GM20431 (cell line): ENCODE measurements around the gene U2AF2.

Experiments
- in situ Hi-C: fragments of 300-500 bp; cut with MseI, MboI; formaldehyde crosslinking; loops from one replicate; pipeline ENCODE4 v1.15.0; 2020; ENCODE audit warnings: low sequenced_read_pairs; ENCODE audit not compliant: unreplicated experiment

Gene U2AF2

DNA sequence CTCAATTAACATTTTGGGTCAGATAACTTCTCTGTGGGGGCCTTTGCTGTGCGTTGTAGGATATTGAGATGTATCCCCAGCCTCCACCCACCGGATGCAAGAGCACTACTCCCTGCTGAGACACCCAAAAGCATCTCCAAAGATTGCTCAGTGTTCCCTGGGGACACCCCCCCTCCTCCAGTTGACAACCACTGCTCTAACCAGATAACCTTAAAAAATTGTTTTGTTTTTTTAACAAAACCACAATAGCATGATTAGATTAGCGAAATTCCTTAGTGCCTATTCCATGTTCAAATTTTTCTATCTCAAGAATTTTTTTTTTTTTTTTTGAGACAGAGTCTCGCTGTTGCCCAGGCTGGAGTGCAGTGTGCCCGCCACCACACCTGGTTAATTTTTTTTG, 17.6 kb downstream of the U2AF2 start:
- in situ Hi-C loops, result no loop called here

DNA sequence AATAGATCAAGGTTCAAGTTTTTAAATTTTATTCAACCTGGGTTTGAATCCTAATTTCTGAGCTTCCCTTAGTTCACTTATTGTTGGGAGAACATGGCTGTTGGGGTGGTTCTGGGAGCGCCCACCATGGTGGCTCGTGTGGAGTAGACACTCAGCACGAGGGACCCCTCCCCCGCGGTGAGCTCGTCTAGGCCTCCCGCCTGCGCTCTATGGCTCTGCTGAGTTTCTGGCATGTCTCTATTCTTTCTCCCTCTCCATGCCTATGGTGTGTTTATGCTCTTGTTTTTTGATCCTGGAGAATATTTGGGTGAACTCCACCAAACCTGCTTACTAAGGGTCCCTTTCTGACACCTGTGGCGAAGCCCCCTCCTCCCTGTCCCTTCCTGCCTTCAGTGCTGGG, 18.6 kb downstream of the U2AF2 start:
- in situ Hi-C loops, result no loop called here

DNA sequence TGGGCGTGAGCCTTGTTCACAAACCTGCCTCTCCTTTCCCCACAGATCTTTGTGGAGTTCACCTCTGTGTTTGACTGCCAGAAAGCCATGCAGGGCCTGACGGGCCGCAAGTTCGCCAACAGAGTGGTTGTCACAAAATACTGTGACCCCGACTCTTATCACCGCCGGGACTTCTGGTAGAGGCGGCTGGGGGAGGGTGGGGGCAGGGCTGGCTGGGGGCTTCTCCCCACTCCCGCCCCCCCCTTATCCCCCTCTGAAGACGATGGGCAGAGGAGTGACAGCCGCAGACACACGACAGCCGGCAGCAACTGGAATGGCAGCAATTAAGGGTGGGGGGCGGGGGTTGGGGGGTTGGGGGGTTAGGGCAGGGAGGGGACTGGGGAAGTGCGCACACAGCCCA, 19.1 kb downstream of the U2AF2 start:
- in situ Hi-C loops, result no loop called here

DNA sequence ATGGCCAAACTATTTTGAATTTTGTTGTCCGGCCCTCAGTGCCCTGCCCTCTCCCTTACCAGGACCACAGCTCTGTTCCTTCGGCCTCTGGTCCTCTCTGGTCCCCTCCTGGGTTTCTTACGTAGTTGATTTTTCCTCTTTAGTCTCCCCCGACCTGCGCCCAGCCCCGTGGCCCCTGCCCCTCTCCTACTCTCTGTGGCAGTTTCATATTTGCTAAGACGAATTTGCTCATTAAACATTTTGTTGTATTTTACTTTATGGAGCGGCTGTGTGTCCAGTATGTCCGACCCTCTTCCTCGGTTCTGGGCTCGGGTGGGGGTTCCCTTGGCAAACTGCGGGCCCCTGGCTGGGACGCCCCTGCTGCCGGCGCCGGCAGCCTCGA, 19.6 kb downstream of the U2AF2 start:
- in situ Hi-C loops, result no loop called here

DNA sequence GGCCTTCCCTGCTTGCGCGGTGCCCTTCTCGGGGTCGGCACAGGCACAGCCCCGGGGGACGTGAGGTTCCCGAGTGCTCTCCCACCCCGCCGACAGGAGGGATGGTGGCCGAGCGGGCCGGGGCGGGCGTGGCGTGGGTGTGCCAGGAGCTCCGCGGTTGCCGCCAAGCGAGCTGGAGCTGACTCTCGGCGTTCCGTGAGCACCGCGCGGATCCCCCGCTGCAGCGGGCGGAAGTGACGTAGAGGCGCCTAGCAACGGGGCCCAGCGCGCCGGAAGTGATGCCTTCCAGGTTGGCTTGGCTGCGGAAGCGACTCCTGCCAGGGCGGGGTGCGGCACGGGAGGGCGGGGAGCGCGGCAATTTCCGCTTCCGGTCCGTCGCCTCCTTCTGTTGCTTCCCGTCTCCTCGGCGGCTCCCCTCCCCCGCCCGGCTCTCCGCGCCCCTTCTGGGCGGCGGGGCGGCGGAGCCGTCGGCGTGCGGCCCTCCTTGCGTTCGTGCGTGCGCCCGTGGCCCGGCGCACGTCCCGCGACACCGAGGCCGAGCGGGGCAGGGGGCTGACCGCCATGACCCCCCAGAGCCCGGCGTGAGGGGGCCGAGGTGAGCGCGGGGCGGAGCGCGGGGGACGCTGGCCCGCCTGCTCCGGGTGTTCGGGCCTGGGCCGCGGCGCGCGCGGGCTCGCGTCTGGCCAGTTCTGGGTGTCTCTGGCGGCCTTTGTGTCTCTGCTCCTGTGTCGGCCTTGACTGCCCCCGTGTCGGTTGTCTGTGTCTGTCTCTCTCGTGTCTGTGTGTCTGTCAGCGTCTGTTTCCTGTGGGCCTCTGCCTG, 20.2 kb downstream of the U2AF2 start, which contains the start of gene EPN1:
TSS of gene EPN1 (plus strand) at position 386 of the 820 bp plus-strand sequence. CDS start 3,402 bp downstream, outside the sequence.
- in situ Hi-C loops, result no loop called here

DNA sequence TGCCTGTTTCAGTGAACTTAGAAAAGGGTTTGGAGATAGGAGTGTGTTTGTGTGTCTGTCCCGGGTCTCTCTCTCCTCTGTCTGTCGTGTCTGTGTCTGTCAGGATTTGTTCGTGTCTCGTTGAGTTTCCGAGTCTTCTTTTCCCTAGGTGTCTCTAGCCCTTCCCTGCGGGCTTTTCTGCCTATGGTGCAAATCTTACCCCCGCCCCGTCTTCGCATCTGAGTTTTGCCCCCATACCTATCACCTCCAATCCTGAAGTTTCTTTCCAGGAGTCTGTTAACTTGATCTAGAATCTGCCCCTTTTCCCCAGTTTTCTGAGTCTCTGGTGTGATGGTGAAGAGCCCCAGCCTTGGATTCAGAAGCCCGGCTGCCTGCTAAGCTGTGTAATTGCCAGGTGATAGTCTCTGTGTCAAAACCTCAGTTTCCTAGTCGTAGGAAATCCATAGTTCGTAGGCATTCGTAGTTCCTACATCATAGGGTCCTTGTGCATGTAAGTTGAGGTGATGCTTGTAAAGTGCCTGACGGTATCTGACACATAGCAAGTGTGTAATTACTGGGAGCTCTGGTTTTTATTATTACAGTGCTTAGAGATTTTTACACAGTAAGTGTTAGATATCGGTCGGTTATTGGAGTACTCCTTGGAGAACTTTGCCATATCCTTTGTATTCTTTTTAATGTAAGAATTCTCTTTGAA, 21.0 kb downstream of the U2AF2 start:
- in situ Hi-C loops, result no loop called here

DNA sequence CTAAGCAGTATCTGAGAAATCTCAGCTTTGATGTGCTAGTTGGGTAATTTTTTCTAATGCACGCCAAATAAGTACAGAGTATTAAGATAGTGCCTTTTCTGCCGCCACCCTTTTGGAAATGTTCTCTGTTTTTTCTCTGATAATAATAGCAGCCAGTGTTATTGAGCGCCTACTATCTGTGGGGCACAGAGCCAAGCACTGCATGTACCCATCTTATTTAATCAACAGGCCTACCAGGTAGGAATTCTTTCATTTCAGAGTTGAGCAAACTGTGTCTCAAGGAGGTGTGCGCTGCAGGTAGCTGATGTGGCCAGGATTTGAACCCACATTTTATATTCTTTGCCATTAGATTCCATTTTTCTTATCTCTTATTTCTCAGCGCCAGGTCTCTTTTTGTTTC, 21.5 kb downstream of the U2AF2 start:
- in situ Hi-C loops, result no loop called here

DNA sequence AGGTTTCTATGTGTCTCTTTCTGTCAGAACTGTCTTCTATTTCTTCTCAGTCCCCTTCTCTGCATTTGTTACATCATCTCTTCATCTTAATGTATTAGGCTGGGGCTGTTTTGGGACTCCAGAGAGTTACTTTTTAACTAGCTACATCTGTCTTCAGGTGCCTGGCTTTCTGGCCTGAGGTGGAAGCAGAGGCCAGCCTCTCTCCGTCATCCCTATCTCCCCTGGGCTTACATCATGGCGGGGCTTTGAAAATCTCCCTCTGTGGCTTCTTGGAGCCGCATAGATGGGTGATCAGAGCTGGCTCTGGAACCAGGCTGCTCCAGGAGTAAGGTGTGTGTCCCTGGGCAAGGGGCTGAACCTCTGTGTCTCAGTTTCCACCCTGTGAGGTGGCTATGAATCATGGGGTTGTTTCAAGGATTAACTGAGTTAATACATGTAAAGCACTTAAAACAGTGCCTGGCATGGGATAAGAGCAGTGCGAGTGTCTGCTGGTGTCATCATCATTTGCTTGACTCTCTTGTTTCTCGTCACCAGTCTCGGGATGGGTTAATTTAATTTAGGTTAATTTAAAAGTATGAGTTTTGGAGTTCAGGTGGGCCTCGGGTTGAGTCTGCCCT, 22.2 kb downstream of the U2AF2 start:
- in situ Hi-C loops, result no loop called here

DNA sequence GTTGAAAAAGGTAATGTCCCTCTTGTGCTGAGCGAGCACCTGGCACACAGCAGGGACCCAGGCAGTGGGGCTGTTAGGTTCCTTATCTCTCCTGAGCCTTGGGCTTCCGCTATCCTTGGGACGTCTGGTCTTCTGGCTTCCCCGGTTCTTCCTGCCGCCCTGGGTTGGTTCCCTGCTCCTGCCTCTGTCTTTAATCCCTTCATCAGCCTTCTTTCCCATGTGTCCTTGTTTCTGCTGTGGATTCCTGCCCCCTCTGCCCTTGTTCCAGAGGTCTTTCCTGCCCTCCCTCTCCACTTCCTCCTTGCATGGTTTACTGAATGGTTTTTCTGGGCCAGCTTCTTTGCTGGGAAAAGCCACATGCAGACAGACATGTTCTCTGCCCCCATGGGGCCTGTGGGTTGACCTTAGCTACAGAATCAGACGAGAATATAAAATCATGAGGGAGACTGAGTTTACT, 22.8 kb downstream of the U2AF2 start:
- in situ Hi-C loops, result no loop called here

DNA sequence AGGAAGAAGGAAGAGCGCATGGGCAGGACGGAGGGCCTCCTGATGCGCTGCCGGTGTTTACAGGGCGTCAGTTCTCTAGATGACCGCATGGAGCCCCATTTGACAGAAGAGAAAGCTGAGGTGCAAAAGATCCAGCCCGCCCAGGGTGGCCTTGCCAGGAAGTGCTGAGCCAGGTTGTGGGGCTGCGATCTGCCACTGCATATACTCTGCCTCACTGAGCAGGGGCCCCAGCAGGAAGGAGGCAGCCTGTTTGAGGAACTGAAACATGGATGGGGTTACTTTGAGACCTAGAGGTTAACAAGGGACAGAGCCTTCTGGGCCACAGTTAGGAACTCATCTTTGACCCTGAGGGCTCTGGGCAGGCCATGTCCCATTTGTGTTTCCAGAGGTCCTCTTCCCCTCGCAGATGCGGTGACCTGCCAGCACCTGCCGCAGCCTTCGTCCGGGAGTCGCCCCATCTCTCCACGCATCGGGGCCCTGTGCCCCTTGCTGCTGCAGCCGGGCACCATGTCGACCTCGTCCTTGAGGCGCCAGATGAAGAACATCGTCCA, 23.4 kb downstream of the U2AF2 start:
- in situ Hi-C loops, result no loop called here

DNA sequence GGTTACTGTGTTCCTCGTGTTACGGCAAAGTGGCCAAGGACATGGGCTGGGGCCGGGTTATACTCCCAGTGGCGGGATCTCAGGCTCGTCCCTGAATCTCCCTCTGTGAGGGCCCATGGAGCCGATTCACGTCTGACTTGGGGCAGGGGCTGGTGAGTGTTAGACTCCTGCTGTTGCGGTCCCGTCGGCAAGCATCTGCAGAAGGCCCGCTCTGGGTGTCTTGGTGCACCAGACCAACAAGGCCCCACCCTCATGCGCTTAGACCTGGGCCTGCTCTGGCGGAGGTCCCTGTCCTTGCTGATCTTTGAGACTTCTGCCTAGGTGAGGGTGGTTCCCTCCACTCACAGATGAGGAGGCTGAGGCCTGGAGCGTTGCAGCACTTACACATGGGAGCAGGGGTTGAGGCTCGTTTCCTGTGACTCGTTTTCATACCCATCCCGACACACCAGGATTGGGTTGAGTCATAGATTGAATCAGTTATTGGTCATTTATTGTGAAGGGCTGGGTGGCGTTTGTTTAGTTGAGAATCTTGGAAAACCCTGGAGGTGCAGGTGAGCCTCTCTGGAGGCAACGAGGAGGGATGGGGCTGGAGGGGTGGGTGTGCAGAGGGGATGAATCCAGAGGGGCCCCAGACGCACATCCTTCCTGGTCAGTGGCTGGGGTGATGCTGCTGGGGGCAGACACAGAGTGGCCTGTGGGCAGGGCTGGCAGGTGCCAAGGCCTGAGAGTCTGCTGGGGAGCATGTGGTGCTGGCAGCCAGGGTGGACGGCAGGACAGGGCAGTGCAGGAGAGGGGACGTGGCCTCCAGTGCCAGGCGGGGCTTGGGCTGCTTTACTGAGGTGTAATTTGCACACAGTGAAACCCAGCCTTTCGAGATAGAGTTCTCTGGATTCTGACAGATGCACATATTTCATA, 24.8 kb downstream of the U2AF2 start:
- in situ Hi-C loops, result no loop called here

DNA sequence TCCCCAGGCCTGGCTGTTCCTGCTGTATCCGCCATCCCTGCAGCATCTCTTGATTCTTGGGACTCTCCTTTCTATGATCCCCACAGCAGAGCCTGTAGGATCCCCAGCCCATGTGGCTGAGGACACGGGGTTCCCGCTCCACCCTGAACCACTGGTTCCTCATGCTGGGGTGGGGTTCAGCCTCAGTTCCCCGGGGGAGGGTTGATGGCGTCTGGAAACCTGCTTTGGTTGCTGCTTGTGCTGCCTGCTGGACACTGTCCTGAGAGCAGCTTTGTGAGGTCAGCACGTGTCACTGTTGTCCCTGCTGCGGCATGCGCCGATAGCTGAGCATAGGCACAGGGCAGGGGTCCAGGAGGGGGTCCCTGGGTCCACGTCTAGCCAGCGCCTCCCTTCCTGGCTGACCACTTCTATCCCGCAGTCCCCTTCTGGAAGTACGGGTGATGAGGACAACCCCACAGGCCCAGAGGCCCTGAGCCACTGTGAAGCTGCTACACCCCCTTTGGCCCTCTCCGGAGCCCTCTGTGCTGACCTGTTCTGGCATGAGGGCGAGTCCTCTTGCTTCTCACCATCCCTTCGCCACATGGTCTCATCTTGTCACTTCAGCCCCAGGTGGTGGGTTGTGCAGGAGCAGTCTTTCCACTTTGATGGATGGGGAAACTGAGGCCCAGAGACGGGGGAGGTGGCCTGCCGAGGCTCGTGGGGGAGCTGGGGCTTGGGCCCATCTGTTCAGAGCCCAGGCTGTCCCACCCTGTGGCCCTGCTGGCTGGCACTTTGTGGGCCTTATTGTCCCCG, 25.7 kb downstream of the U2AF2 start:
- in situ Hi-C loops, result no loop called here

DNA sequence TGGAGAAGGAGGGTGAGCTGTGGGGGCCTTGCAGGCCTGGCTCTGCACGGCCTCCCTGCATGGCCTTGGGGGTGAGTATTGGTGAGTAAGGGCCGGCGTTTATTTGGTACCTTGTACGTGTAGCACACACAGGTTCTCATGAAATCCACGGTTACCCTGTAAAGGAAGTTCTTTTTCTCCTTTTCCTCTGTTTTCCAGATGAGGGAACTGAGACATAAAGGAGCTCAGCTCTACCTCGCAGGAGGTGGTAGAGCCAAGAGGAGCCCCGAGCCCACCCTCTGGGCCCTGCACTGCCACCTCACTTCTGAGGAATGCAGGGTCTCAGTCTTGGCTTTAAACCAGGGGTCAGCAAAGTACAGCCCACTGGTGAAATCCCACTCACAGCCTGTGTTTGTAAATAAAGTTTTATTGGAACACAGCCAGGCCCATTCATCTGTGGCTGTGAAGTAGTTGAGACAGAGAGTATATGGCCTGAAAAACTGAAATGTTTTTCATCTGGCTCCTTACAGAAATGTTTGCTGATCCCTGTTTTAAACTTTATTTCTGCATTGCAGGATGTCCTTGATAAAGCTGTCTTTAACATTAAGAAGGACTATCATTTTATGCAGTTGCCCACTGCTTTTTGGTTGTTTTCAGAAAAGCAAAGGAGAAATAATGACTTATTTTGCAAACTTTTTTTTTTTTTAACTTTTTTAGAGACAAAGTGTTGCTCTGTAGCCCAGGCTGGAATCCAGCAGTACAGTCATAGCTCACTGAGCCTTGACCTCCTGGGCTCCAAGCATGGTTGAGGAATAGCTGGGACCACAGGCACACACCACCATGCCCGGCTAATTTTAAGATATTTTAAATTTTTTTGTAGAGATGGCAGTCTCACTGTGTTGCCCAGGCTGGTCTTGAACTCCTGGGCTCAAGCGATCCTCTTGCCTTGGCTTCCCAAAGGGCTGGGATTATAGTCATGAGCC, 26.6 kb downstream of the U2AF2 start:
- in situ Hi-C loops, result no loop called here

DNA sequence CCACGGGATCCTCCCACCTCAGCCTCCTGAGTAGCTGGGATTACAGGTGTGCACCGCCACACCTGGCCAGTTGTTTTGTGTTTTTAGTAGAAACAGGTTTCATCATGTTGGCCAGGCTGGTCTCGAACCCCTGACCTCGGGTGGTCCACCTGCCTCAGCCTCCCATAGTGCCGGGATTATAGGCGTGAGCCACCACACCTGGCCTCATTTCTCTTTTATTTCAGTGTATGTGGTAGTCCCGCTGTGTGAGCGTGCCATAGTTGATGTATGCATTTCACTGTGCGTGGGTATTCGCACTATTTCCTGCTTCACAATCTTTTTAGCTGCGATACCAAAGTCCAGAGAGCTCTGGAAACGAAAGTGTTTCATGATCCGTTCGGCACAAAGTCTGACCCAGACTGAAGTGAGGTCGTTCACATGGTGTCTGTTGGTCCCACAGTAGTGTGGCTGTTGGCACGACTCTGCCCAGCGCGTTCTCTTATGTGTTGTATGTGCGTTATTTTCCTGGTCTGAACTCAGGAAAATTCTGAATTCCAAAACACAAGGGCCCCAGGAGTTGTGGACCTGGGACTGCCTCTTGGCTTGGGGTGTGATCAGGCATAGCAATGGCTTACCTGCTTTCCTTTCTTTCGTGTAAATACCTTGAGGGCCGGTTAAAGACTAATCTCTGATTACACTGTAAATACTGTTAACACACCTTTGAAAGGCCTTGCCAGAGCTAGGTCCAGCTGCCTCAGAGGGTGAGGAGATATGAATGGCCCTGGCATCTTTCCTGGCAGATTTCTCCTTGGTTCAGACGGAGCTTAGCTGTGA, 28.8 kb downstream of the U2AF2 start:
- in situ Hi-C loops, result no loop called here

DNA sequence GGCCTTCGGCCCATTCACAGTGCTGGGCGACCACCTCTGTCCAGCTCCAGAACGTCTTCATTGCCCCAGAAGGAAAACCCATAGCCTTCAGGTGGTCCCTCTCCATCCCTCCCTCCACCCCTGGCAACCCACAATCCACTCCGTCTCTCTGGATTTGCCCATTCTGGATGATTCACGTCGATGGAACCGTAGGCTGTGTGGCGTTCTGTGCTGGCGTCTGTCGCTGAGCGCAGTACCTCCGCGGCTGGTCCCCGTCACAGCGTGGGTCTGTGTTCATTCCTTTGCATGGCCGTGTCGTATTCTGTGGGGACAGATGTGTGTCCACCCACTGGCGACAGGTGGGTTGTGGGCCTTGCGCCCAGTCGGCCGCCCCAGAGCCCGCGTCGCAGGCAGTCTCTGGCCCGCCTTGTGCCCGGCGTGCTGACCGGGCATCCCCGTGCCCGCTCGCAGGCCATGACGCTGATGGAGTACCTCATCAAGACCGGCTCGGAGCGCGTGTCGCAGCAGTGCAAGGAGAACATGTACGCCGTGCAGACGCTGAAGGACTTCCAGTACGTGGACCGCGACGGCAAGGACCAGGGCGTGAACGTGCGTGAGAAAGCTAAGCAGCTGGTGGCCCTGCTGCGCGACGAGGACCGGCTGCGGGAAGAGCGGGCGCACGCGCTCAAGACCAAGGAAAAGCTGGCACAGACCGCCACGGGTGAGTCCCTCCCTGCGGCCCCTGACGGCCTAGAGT, 30.3 kb downstream of the U2AF2 start:
- in situ Hi-C loops, result no loop called here

DNA sequence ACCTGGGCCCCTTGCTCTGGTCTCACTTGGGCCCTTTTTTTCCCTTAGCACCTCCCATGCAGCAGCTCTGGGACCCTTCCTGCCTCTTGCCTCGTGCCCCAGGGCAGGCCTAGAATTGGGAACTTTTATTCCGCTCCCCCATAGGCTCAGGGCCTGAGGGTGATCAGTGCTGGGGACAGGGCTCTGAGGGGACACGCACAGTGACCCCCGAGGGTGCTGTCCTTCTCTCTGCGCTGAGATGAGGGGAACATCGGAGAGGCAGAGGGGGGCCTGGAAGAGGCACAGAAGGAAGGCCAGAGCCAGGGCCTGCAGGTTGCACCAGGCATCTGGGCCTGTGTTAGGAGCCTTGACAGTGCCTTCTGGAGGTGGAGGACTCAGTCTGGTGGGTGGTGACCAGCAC, 30.9 kb downstream of the U2AF2 start:
- in situ Hi-C loops, result no loop called here
